DMS53 treated with DMSO at 0.1 percent for 48 hours (cell line): ENCODE results near the gene SPACA9.

Experiments
- DNase-seq: peaks from one replicate; lab custom pipeline; 2025; ENCODE audit not compliant: unreplicated experiment; lab: John Stamatoyannopoulos, UW

SPACA9 gene

GRCh38 chr9:132937463-132937901, 58.8 kb downstream of the SPACA9 start:
- DNase-seq, result no peak

GRCh38 chr9:132939169-132939568, 60.5 kb downstream of the SPACA9 start:
- DNase-seq, result no peak
